ENCODE measurements around the gene CASQ1.

GRCh38 chr1:160167580-160167979 is 22.8 kb upstream of the CASQ1 start:
- no peak for TF ChIP-seq POLR2A (IDR thresholded peaks at IDR 0.05; ENCODE audit: low read depth, low read length)
- TF ChIP-seq POLR2AphosphoS5 (IDR thresholded peaks at IDR 0.05; ENCODE audit: low read depth, low read length): no peak

Data from GM12892 (cell line).